Central memory CD8-positive, alpha-beta T cell (primary cell): ENCODE data around the gene LBH.

Experiments
- ATAC-seq: fragments of 150-1000 bp; cut with Tn5 transposase; replicated peaks from 2 replicates; pipeline ENCODE4 v1.10.0; 2022; ENCODE audit warnings: mild to moderate bottlenecking, moderate FRiP score, moderate number of reproducible peaks; ENCODE audit not compliant: poor library complexity, severe bottlenecking; ENCODE audit errors: extremely low read depth
- DNase-seq, 2 donors: peaks; one replicate each; pipeline ENCODE4 v3.0.0; 2021; ENCODE audit warnings: low spot score in 2 of 2
- H3K27ac Mint-ChIP-seq: one replicate; pipeline ENCODE4 v1.8.0; 2022; ENCODE audit warnings: low read depth, mild to moderate bottlenecking, moderate library complexity, mixed read lengths
- H3K27me3 Mint-ChIP-seq: one replicate; pipeline ENCODE4 v1.8.0; 2022; ENCODE audit warnings: mixed read lengths
- H3K36me3 Mint-ChIP-seq: one replicate; pipeline ENCODE4 v1.8.0; 2022; ENCODE audit warnings: mild to moderate bottlenecking, moderate library complexity, mixed read lengths; ENCODE audit not compliant: insufficient read depth
- H3K4me1 Mint-ChIP-seq: one replicate; pipeline ENCODE4 v1.8.0; 2022; ENCODE audit warnings: mixed read lengths
- H3K4me3 Mint-ChIP-seq: one replicate; pipeline ENCODE4 v1.8.0; 2022; ENCODE audit warnings: mild to moderate bottlenecking, moderate library complexity, mixed read lengths
- H3K9me3 Mint-ChIP-seq: one replicate; pipeline ENCODE4 v1.8.0; 2022; ENCODE audit warnings: mixed read lengths

Gene LBH

GRCh38 chr2:30219886-30220875 is 11.2 kb upstream of the LBH start:
- DNase-seq (no peak), ATAC-seq (no peak)
- Mint-ChIP-seq H3K27me3 (no peaks in the 10 kb centered on the region), H3K9me3 (no peaks in the 10 kb centered on the region), H3K27ac (no peak overlapping the region), H3K4me3 (no peak overlapping the region), H3K4me1 (peaks cover 40% of the 10 kb centered on the region), H3K36me3 (peaks cover 4% of the 10 kb centered on the region)

- DNase-seq (no peak), ATAC-seq (no peak)
- Mint-ChIP-seq H3K27ac (no peak overlapping the region), H3K4me1 (peaks cover 54% of the 10 kb centered on the region), H3K36me3 (peaks cover 7% of the 10 kb centered on the region), H3K4me3 (no peak overlapping the region), H3K9me3 (no peaks in the 10 kb centered on the region), H3K27me3 (no peaks in the 10 kb centered on the region)
These were observed 9.8 kb upstream of the LBH start for GRCh38 chr2:30221531-30221930.

GRCh38 chr2:30222031-30222430 is 9.3 kb upstream of the LBH start:
- ATAC-seq (no peak), DNase-seq (no peak)
- peaks cover 59% of the 10 kb centered on the region for H3K4me1 Mint-ChIP-seq
- H3K36me3 Mint-ChIP-seq, result peaks cover 7% of the 10 kb centered on the region
- H3K27ac Mint-ChIP-seq, result peak overlapping the region; percentile 98
- H3K27me3 Mint-ChIP-seq, result no peaks in the 10 kb centered on the region
- no peaks in the 10 kb centered on the region for H3K9me3 Mint-ChIP-seq
- H3K4me3 Mint-ChIP-seq, result no peak overlapping the region

- H3K27me3 Mint-ChIP-seq, result no peaks in the 10 kb centered on the region
- H3K4me1 Mint-ChIP-seq, result peaks cover 66% of the 10 kb centered on the region
- peaks cover 9% of the 10 kb centered on the region for H3K36me3 Mint-ChIP-seq
- ATAC-seq (no peak), DNase-seq (no peak)
- H3K27ac Mint-ChIP-seq, result peak overlapping the region; percentile 98
- peak overlapping the region; percentile 91 for H3K4me3 Mint-ChIP-seq
- no peaks in the 10 kb centered on the region for H3K9me3 Mint-ChIP-seq
These were observed 8.5 kb upstream of the LBH start for GRCh38 chr2:30222636-30223360.

- Mint-ChIP-seq H3K4me3 (peak overlapping the region; percentile 91), H3K4me1 (peaks cover 67% of the 10 kb centered on the region), H3K9me3 (no peaks in the 10 kb centered on the region), H3K27me3 (no peaks in the 10 kb centered on the region), H3K27ac (peak overlapping the region; percentile 98), H3K36me3 (peaks cover 9% of the 10 kb centered on the region)
- DNase-seq (no peak), ATAC-seq (peak; percentile 68)
These were observed 7.9 kb upstream of the LBH start for GRCh38 chr2:30223413-30223874.

- Mint-ChIP-seq H3K4me1 (peaks cover 67% of the 10 kb centered on the region), H3K27me3 (no peaks in the 10 kb centered on the region), H3K36me3 (peaks cover 9% of the 10 kb centered on the region), H3K9me3 (no peaks in the 10 kb centered on the region), H3K4me3 (peak overlapping the region; percentile 91), H3K27ac (peak overlapping the region; percentile 98)
- ATAC-seq, result no peak
- DNase-seq, result no peak
These were observed 7.2 kb upstream of the LBH start for GRCh38 chr2:30224151-30224550.

- Mint-ChIP-seq H3K36me3 (peaks cover 12% of the 10 kb centered on the region), H3K27me3 (no peaks in the 10 kb centered on the region), H3K9me3 (no peaks in the 10 kb centered on the region), H3K4me1 (peaks cover 73% of the 10 kb centered on the region), H3K27ac (peak overlapping the region; percentile 98), H3K4me3 (peak overlapping the region; percentile 91)
- peak; percentile 70 for ATAC-seq
- DNase-seq, result no peak
These were observed 6.1 kb upstream of the LBH start for GRCh38 chr2:30225131-30225762.

GRCh38 chr2:30226144-30227032 is 4.9 kb upstream of the LBH start:
- H3K36me3 Mint-ChIP-seq, result peaks cover 19% of the 10 kb centered on the region
- ATAC-seq (no peak), DNase-seq (no peak)
- H3K27ac Mint-ChIP-seq, result peak overlapping the region; percentile 98
- H3K4me3 Mint-ChIP-seq, result peak overlapping the region; percentile 91
- H3K4me1 Mint-ChIP-seq, result peaks cover 74% of the 10 kb centered on the region
- no peaks in the 10 kb centered on the region for H3K27me3 Mint-ChIP-seq
- H3K9me3 Mint-ChIP-seq, result no peaks in the 10 kb centered on the region

GRCh38 chr2:30229596-30229995 is 1.7 kb upstream of the LBH start:
- peaks cover 66% of the 10 kb centered on the region for H3K4me1 Mint-ChIP-seq
- H3K27ac Mint-ChIP-seq, result no peak overlapping the region
- no peaks in the 10 kb centered on the region for H3K27me3 Mint-ChIP-seq
- peak overlapping the region; percentile 84 for H3K4me3 Mint-ChIP-seq
- H3K9me3 Mint-ChIP-seq, result no peaks in the 10 kb centered on the region
- peaks cover 37% of the 10 kb centered on the region for H3K36me3 Mint-ChIP-seq
- no peak for DNase-seq
- ATAC-seq, result no peak

GRCh38 chr2:30230497-30231211 is 680 bp upstream of the LBH start:
- DNase-seq (peak in 1 of 2 donors; percentile 34), ATAC-seq (no peak)
- Mint-ChIP-seq H3K9me3 (no peaks in the 10 kb centered on the region), H3K36me3 (peaks cover 39% of the 10 kb centered on the region), H3K27me3 (no peaks in the 10 kb centered on the region), H3K27ac (peak overlapping the region; percentile 83), H3K4me3 (peak overlapping the region; percentile 84), H3K4me1 (peaks cover 63% of the 10 kb centered on the region)

GRCh38 chr2:30231996-30232800 is 864 bp downstream of the LBH start:
- DNase-seq, result peak; percentile 67 to 80
- Mint-ChIP-seq H3K4me1 (peaks cover 62% of the 10 kb centered on the region), H3K36me3 (peaks cover 53% of the 10 kb centered on the region), H3K27me3 (no peaks in the 10 kb centered on the region), H3K4me3 (peak overlapping the region; percentile 84), H3K27ac (peak overlapping the region; percentile 83), H3K9me3 (no peaks in the 10 kb centered on the region)
- ATAC-seq, result peak; percentile 55
